GM23248 (cell line): ENCODE measurements around the gene CCDC197. TPM values are rescaled to one million over a fixed set of nuclear protein-coding genes. Genes with fewer than 3 reads are reported as not detected.

Experiments used
- DNase-seq: peaks from one replicate; pipeline ENCODE4 v3.0.0-alpha.2; 2015
- H2AFZ ChIP-seq: fragments of 200-600 bp; sonication (generic); 2 replicates; pipeline ENCODE4 v1.6.1; 2016; ENCODE audit warnings: antibody characterized with exemption
- H3F3A ChIP-seq: fragments of 200-600 bp; sonication (generic); 2 replicates; pipeline ENCODE4 v1.6.1; 2016; ENCODE audit warnings: mild to moderate bottlenecking, antibody characterized with exemption, mixed run types; ENCODE audit not compliant: insufficient read depth
- H3K27ac ChIP-seq: fragments of 200-600 bp; sonication (generic); 2 replicates; pipeline ENCODE4 v1.5.1; 2016; ENCODE audit warnings: mild to moderate bottlenecking
- H3K27me3 ChIP-seq: fragments of 200-600 bp; sonication (generic); replicated peaks from 2 replicates; pipeline ENCODE4 v1.6.1; 2016; ENCODE audit warnings: mild to moderate bottlenecking; ENCODE audit not compliant: insufficient read depth
- H3K36me3 ChIP-seq: fragments of 200-600 bp; sonication (generic); 2 replicates; pipeline ENCODE4 v1.6.1; 2016; ENCODE audit warnings: low read depth, mild to moderate bottlenecking
- H3K4me1 ChIP-seq: fragments of 200-600 bp; sonication (generic); 2 replicates; pipeline ENCODE4 v1.6.1; 2016; ENCODE audit warnings: mild to moderate bottlenecking; ENCODE audit not compliant: insufficient read depth
- H3K4me2 ChIP-seq: fragments of 200-600 bp; sonication (generic); one replicate; pipeline ENCODE4 v1.6.1; 2016; ENCODE audit warnings: mild to moderate bottlenecking; ENCODE audit not compliant: unreplicated experiment
- H3K4me3 ChIP-seq: fragments of 200-600 bp; sonication (generic); 2 replicates; pipeline ENCODE4 v1.5.1; 2016; ENCODE audit warnings: mild to moderate bottlenecking
- H3K79me2 ChIP-seq: fragments of 200-600 bp; sonication (generic); 2 replicates; pipeline ENCODE4 v1.6.1; 2016; ENCODE audit warnings: mild to moderate bottlenecking; ENCODE audit not compliant: insufficient read depth
- H3K9ac ChIP-seq: fragments of 200-600 bp; sonication (generic); 2 replicates; pipeline ENCODE4 v1.6.1; 2016; ENCODE audit warnings: mild to moderate bottlenecking
- H3K9me2 ChIP-seq: fragments of 200-600 bp; sonication (generic); 2 replicates; pipeline ENCODE4 v1.6.1; 2016; ENCODE audit warnings: mixed run types, mild to moderate bottlenecking, moderate library complexity; ENCODE audit not compliant: insufficient read depth
- H3K9me3 ChIP-seq: fragments of 200-600 bp; sonication (generic); one replicate; pipeline ENCODE4 v1.6.1; 2017; ENCODE audit warnings: low read depth
- H4K20me1 ChIP-seq: fragments of 200-600 bp; sonication (generic); 2 replicates; pipeline ENCODE4 v1.6.0; 2016; ENCODE audit not compliant: insufficient read depth
- EZH2 ChIP-seq: fragments of 200-600 bp; sonication (generic); IDR thresholded peaks from 2 replicates; pipeline ENCODE4 v1.6.1; 2018; ENCODE audit warnings: antibody characterized with exemption, mild to moderate bottlenecking; ENCODE audit not compliant: insufficient read depth, poor library complexity, severe bottlenecking
- EZH2phosphoT487 ChIP-seq: fragments of 200-600 bp; sonication (generic); IDR thresholded peaks from 2 replicates; pipeline ENCODE4 v1.6.1; 2018; ENCODE audit warnings: antibody characterized with exemption, moderate library complexity, mild to moderate bottlenecking, low read depth; ENCODE audit not compliant: insufficient read depth
- WGBS, 2 experiments: methylation state at CpG; one replicate each; pipeline ENCODE4 v1.1.6; 2015 to 2017; ENCODE audit warnings: low lambda C conversion rate in 2 of 2, low coverage in 1 of 2; ENCODE audit errors: missing lambda C conversion rate in 2 of 2; 5-methylcytosine and 5-hydroxymethylcytosine counted together
- in situ Hi-C: fragments of 300-500 bp; cut with MboI; formaldehyde crosslinking; loops from 2 replicates; pipeline ENCODE4 v1.15.0; 2020
- polyA plus RNA-seq: library from polyadenylated mRNA; unstranded; fragments of >200 nt; fragmentation: Nextera tagmentation; extraction: Ambion mirVana; gene quantifications from 2 replicates; pipeline ENCODE4 v1.2.1, GENCODE V29; 2016
- total RNA-seq: library from RNA; depleted of rRNA; stranded (reverse); fragments of >200 nt; shearing (Covaris generic); gene quantifications from 2 replicates; pipeline ENCODE4 v1.2.3, GENCODE V29; 2014; rRNA removed

CCDC197 gene
- not detected in 2 replicates for total RNA-seq
- not detected in 2 replicates for polyA plus RNA-seq

- Histone ChIP-seq H3K4me2 (no peak within 1 kb of the TSS), H3K9ac (no peak within 1 kb of the TSS), H3K79me2 (no peaks in the 10 kb centered on the region), H3K27ac (no peak within 1 kb of the TSS), H4K20me1 (no peaks in the 10 kb centered on the region), H3K27me3 (no peaks in the 10 kb centered on the region; the same call in 1 of the 2 replicates), H3K4me3 (no peak within 1 kb of the TSS), H3F3A (peaks cover 8% of the 10 kb centered on the region; the same call in 1 of the 2 replicates), H3K4me1 (peaks cover 13% of the 10 kb centered on the region), H3K36me3 (no peaks in the 10 kb centered on the region), H3K9me2 (no peaks in the 10 kb centered on the region), H3K9me3 (no peaks in the 10 kb centered on the region), H2AFZ (no peak within 1 kb of the TSS)
- 80 to 92% methylated on average over 1 of the region's 1 CpG for WGBS, 2 experiments
- peak; percentile 17 for DNase-seq
- in situ Hi-C loops: no loop called here
- TF ChIP-seq EZH2phosphoT487 (no peak), EZH2 (no peak)
Measured at GRCh38 chr14:93997082-93997481, at the start of gene CCDC197. CCDC197 (plus strand) TSS chr14:93997301; CDS start chr14:93998132, 831 bp downstream.

GRCh38 chr14:93949511-93950075 is 47.5 kb upstream of the CCDC197 start:
- WGBS, 2 experiments: 82 to 83% methylated on average over 13 of the region's 13 CpGs
- H3K9me3 ChIP-seq: no peaks in the 10 kb centered on the region
- no peak overlapping the region for H3K4me3 ChIP-seq
- no peaks in the 10 kb centered on the region for H3K9me2 ChIP-seq
- no peak overlapping the region for H2AFZ ChIP-seq
- in situ Hi-C loops: no loop called here
- no peaks in the 10 kb centered on the region for H3K36me3 ChIP-seq
- 0 out of 2 replicates have a peak, but pooled peaks cover 4% of the 10 kb centered on the region for H3F3A ChIP-seq
- no peak overlapping the region for H3K27ac ChIP-seq
- no peaks in the 10 kb centered on the region for H3K4me1 ChIP-seq
- H3K9ac ChIP-seq: no peak overlapping the region
- no peak overlapping the region for H3K4me2 ChIP-seq
- DNase-seq: no peak
- H4K20me1 ChIP-seq: no peaks in the 10 kb centered on the region
- H3K27me3 ChIP-seq: 0 out of 2 replicates have a peak, but pooled peaks cover 2% of the 10 kb centered on the region
- TF ChIP-seq EZH2: no peak
- TF ChIP-seq EZH2phosphoT487: no peak
- no peaks in the 10 kb centered on the region for H3K79me2 ChIP-seq

- 0 out of 2 replicates have a peak, but pooled peaks cover 6% of the 10 kb centered on the region for H3K27me3 ChIP-seq
- H3K4me1 ChIP-seq: no peaks in the 10 kb centered on the region
- H2AFZ ChIP-seq: no peak overlapping the region
- 75 to 77% methylated on average over 20 of the region's 20 CpGs for WGBS, 2 experiments
- H3K9me3 ChIP-seq: no peaks in the 10 kb centered on the region
- 0 out of 2 replicates have a peak, but pooled peaks cover 4% of the 10 kb centered on the region for H3F3A ChIP-seq
- in situ Hi-C loops: no loop called here
- no peak for TF ChIP-seq EZH2phosphoT487
- no peak for TF ChIP-seq EZH2
- no peaks in the 10 kb centered on the region for H3K36me3 ChIP-seq
- no peak overlapping the region for H3K9ac ChIP-seq
- H3K4me2 ChIP-seq: no peak overlapping the region
- H3K4me3 ChIP-seq: no peak overlapping the region
- peak; percentile 37 for DNase-seq
- H4K20me1 ChIP-seq: no peaks in the 10 kb centered on the region
- H3K27ac ChIP-seq: no peak overlapping the region
- no peaks in the 10 kb centered on the region for H3K9me2 ChIP-seq
- H3K79me2 ChIP-seq: no peaks in the 10 kb centered on the region
Measured at GRCh38 chr14:93950948-93951634, 46.0 kb upstream of the CCDC197 start.

- Histone ChIP-seq H4K20me1 (no peaks in the 10 kb centered on the region), H3K79me2 (no peaks in the 10 kb centered on the region), H3K4me2 (no peak overlapping the region), H3K36me3 (no peaks in the 10 kb centered on the region), H3K27ac (no peak overlapping the region), H3K27me3 (0 out of 2 replicates have a peak, but pooled peaks cover 6% of the 10 kb centered on the region), H3K9me2 (no peaks in the 10 kb centered on the region), H3K9ac (no peak overlapping the region), H3K4me1 (no peaks in the 10 kb centered on the region), H3K9me3 (no peaks in the 10 kb centered on the region), H3K4me3 (no peak overlapping the region), H2AFZ (no peak overlapping the region), H3F3A (0 out of 2 replicates have a peak, but pooled peaks cover under 1% of the 10 kb centered on the region)
- in situ Hi-C loops: no loop called here
- DNase-seq: peak; percentile 8
- TF ChIP-seq EZH2 (no peak), EZH2phosphoT487 (no peak)
- WGBS, 2 experiments: 53 to 58% methylated on average over 7 of the region's 7 CpGs
Measured at GRCh38 chr14:93951635-93952540, 45.2 kb upstream of the CCDC197 start.
